G401.6 (cell line): ENCODE results near the gene SAMD9L.

Experiments used
- FAIRE-seq: peaks from 2 replicates; lab custom pipeline; 2012; peaks lifted over from hg19 to GRCh38; lab: Jason Lieb, UNC

SAMD9L gene

DNA sequence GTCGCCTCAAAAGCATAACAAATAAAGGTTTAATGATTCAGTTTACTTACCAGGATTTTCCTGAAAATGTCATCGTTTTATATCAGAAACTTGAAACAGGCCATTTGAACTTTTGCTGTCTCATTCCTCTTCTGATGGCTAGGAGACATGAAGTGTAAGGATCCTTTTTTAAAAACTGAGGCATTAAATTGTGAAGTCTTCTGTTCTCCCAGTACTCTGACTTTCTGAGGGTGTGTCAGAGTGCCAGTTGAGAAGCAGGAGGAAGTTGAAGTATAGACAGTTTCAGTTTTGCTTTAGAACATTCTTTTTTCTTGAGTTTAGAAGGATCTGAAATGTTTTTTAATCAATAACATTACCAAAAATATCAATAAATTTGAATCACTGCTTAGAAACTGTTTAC is at the start of gene SAMD9L:
SAMD9L (minus strand) TSS at position 242 of the 400 bp plus-strand sequence. CDS start 12,414 bp downstream, outside the sequence.
- FAIRE-seq: no peak

- no peak for FAIRE-seq
Measured at GRCh38 chr7:93196336-93196735, 48.2 kb upstream of the SAMD9L start.

GRCh38 chr7:93194386-93194785 is 46.2 kb upstream of the SAMD9L start:
- no peak for FAIRE-seq

DNA sequence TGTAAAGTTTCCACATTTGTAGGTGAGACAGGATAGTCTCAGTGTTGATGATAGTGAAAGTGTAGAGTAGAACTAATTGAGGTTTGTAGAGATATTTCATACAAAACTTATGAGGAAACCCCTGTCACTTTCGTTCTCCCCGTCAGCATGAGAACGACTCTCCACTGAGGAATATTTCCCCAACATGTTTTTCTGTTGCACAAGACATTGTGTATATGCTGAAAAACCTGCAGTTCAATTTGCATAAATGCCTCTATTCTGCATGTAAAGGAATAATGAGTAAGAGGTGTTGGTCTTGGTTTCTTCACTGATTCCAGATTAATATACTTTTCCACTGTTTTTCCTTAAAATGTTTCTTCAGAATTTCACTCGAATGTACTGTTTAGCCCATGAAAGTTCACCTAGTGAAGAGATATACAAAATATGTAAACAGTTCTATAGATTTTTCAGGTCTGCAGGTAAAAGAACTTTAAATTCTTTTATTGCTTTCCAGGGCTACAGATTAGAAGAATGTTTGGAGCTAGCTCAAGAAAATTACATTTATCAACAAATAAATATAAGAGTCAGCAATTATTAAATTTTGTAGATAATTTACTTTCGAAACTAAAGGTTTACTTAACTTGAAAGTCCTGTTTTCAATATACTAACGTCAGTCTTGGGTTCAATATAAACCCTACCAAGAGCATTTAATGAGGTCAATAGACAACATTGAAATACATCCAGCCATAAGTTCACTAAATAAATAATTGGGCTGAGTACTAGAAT is 40.9 kb upstream of the SAMD9L start:
- no peak for FAIRE-seq

- FAIRE-seq: no peak
Measured at GRCh38 chr7:93185303-93186027, 37.3 kb upstream of the SAMD9L start.

DNA sequence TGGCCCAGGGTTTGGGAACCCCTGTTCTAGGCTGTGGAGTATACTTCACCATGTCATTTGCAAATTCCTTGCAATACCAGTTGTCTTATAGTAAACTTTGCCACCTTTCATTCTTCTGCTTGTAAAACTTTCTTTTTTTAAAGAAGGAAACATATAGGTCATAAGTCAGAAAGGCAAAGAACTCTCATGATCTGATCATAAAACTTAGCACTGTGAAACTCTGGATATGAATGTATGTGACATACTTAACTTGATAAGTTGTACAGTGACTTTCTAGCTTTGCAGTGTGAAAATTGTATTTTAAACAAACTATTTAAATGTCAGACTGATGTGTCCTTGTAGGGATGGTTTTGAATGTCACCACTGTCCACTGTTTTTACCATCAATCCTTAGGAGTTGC is 31.0 kb upstream of the SAMD9L start:
- FAIRE-seq: no peak

DNA sequence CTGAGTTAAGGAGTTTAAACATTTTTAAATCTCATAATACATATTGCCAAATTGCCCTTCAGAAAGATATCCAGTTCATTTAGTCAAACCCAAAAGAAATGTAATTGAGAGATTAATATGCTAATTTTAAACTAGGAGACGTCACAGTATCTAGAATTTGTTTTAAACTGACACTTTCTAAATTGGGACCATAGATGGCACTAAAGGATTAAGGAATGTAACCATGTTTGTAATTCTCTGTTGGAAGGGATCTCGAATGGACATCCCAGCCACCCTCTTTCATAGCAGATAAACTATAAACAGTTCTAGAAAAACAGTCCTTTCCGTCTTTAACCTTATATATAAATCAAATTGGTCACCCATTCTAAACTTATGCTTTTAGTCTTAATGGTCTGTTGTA is 30.0 kb upstream of the SAMD9L start:
- FAIRE-seq: no peak

DNA sequence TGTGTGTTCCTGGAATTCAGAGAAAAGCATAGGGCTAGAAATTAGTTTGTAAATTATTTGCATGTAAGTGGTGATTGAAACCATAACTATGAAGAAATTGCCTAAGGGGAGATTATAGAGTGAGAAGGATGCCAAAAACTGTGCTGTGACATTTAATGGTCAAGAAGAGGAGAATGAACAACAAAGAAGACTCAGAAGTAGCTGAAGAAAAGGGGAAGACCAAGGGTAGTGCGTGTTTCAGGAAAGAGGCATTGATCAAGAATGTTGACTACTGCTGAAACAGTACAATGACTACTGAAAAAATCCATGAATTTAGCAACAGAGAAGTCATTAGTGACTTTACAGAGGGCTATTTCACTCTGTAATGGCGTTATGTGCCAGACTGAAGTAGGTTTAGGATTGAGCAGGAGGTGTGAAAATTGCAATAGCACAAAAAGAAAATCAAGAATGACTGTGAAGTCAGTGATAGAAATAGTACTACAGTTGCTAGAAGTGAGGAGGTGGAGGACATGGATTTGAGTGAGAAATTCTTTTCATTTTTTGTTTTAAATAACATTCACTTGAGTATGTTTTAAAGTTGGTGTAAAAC is 28.9 kb upstream of the SAMD9L start:
- FAIRE-seq: no peak

DNA sequence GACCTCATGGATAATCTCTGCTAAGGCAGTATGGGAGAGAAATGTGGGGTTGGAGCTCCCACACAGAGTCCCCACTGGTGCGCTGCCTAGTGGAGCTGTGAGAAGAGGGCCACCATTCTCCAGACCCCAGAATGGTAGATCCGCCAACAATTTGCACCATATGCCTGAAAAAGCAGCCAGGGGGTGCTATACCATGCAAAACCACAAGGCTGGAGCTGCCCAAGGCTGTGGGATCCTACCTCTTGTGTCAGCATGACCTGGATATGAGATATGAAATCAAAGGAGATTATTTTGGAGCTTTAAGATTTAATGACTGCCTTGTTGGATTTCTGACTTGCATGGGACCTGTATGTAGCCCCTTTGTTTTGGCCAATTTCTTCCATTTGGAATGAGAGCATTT is 27.0 kb upstream of the SAMD9L start:
- no peak for FAIRE-seq

DNA sequence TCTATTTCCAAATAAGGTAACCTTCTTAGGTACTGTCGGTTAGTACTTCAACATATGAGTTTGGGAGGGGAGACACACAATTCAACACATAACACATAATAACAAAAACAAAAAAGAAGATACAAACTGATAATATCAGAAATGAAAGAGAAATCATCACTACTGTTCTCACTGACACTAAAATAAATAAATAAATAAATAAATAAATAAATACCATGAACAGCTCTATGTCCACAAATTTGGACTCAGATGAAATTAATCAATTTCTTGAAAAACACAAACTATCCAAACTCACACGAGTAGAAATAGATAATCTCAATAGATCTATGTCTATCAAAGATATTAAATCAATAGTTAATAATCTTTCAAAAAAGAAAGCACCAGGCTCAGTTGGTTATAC is 24.5 kb upstream of the SAMD9L start:
- FAIRE-seq: no peak

GRCh38 chr7:93171606-93172226 is 23.5 kb upstream of the SAMD9L start:
- FAIRE-seq: no peak

DNA sequence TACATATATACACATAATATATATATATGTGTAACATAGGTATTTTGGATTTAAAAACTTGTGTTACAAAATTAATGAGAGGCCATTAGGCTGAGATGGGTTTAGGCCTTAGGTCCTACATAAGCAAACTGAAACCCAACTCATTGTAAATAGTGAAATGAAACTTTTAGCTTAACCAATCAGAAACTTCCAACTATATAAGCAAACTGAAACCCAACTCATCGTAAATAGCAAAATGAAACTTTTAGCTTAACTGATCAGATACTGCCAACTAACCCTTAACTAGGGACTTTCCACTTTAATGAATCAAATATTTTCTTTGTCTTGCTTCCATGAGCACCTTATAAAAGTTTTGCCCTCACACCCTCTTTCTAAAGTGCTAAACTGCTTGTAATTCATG is 17.3 kb upstream of the SAMD9L start:
- FAIRE-seq: no peak

DNA sequence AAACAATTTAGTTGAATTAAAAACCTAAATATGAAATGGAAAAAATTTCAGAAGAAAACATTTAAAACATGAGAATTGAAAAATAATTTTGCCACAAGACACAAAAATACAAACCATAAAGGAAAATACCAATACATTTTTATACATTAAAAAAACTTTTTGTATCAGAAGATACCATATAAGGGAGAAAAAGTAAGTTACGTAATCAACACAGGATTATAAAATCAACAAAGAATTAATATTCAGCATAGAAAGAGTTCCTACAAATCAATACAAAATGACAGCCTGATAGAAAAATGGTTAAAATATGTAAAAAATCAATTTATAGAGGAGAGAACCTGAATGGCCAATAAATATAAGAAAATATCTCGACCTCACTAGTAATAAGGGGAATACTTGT is 16.6 kb upstream of the SAMD9L start:
- FAIRE-seq: no peak

GRCh38 chr7:93161181-93161762 is 13.1 kb upstream of the SAMD9L start:
- no peak for FAIRE-seq

DNA sequence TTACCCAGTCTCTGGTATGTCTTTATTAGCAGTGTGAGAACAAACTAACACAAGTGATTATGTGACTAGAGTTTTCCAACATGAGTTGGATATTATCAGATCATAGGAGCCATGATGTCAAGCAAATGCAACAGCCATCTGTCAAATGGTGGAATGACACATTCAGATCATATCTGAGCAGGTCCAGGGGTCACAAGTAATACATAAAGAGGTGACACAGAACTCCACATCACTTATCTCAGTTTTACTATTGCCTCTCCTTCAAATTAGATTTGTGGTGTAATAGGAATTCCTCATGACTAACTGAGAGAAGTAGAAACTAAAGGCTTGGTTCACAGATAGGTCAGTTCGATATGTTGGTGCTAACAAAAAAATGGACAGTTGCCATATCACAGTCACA is 12.2 kb upstream of the SAMD9L start:
- no peak for FAIRE-seq

GRCh38 chr7:93159490-93159889 is 11.3 kb upstream of the SAMD9L start:
- no peak for FAIRE-seq

DNA sequence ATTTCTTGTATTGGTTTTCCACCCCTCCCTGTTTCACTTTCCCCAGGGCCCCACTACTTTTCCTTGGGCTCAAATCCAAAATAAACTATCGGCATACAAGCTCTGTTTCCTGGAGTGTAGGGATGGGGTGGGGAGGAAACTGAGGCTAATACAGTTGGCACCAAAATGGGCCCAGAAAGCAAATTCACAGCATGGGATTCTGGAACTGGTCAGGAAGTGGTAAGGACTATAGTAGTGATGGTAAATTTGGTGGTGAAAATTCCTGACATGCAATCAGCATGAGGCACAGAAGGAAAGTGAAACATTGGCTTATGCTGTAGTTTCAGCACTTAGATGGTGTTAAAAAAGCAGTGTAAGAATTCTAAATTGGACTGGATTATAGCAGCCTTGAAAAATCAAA is 8.7 kb upstream of the SAMD9L start:
- FAIRE-seq: no peak

DNA sequence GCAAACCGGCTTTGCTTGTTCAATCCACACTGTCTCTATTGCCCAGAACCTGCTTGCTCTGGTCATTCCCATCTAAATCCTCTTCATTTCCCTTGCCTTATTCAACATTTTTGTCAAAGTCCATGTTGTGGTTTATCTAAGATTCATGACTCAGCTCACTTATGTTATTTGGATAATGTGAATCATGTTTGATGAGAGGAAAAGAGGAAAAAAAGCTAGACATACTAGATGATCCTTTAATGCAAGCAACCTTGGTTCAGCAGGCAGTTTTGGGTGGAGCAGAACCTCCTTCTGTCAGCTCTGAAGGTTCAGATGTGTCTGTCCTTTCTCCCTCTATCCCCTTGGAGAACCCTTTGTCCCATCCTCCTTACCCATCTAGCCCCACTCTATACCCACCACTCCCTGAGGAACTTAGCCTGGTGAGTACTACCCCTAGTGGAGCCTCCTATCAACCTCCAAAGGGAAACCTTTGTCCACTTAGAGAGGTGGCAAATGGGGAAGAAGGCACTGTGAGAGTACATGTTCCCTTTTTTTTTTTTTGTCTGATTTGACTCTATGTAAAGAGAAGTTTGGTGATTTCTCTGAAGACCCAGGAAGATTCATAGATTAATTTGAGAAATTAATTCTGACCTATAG is 2.1 kb upstream of the SAMD9L start:
- no peak for FAIRE-seq

- FAIRE-seq: no peak
Measured at GRCh38 chr7:93148727-93149126, 542 bp upstream of the SAMD9L start.

GRCh38 chr7:93147363-93147762 is 822 bp downstream of the SAMD9L start:
- FAIRE-seq: no peak

DNA sequence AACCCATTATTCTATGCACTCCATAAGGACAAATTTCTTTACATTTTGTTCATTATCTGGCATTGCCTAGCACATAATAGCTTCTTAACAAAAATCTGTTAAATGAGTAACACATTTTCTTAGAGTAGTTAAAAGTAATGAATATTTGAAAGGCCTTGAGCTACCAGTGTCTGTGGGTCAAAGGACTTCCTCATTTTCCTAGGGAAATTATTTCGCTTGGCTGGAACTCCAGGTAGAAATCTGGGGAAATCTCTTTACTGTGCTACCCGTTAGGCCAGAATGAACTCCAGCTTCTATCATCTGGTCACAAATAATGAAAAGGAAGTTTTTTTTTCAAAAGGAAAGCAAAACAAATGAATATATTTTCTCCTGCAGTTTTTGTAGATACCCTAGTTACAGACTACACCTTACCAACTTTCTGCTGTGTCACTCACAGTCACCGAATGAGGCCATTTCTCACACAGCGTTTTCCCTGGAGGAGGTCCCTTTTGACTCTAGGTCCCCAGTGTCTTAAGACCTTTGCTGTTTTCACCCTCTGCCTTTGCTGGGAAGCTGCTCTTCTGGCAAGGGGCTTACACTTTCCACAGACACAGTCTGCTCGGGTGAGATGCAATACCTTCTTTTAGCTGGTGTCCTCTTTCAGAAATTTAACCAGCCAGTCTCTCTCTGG is 1.6 kb downstream of the SAMD9L start:
- FAIRE-seq: no peak

DNA sequence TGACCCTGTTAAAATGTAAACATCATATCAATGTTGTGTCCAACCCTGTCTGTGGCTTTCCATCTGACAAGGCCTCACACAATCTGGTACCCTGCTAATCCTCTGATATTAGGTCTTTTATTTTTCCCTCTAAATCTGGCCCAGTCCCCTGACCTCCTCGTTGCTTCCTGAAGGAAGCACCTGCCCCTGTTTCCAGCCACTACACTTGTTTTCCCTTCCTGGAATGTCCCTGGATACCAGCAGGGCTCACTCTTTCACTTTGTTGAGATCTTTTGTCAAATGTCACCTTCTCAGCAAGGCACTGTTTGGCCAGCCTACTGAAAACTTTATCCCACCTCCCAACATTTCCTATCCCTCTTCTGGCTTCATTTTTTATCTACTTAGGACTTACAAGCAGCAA is 2.1 kb downstream of the SAMD9L start:
- no peak for FAIRE-seq
